HCT116 (cell line): Measurements from ENCODE around the gene TMEM185B. TPM values are rescaled to one million over a fixed set of nuclear protein-coding genes. Genes with fewer than 3 reads are reported as not detected.

Source experiments
- ATAC-seq: fragments of 200-7000 bp; cut with Tn5 transposase; 2 replicates; pipeline ENCODE4 v1.9.1; 2020; ENCODE audit warnings: mild to moderate bottlenecking, moderate library complexity
- BruUV-seq: library from RNA; stranded (reverse); fragments of 400-500 nt; replicated peaks from 2 replicates; lab custom pipeline; 2021; lab: Mats Ljungman, UMichigan
- CTCF ChIA-PET: fragments of 300-600 bp; sonication (Branson Sonifier 250); formaldehyde crosslinking; loops from one replicate; lab custom pipeline; 2021; ENCODE audit warnings: antibody characterized with exemption; lab: Charles Lee
- POLR2A ChIA-PET: fragments of 300-600, 350-600 bp; sonication (Branson Sonifier 250); formaldehyde crosslinking; loops from one replicate; lab custom pipeline; 2021; ENCODE audit warnings: antibody characterized with exemption; lab: Charles Lee
- RAD21 ChIA-PET, 2 experiments: fragments of 300-600 bp; sonication (Branson Sonifier 250); formaldehyde crosslinking; loops; one replicate each; lab custom pipeline; 2023; ENCODE audit warnings: low total read pairs in 2 of 2; ENCODE audit not compliant: uncharacterized antibody in 2 of 2, unreplicated experiment in 2 of 2, low non-redundant PET in 1 of 2; lab: Charles Lee
- DNase-seq: peaks from one replicate; pipeline ENCODE4 v3.0.0-alpha.2; 2010; ENCODE audit warnings: low read depth, low spot score
- H2AFZ ChIP-seq: fragments of 200-600 bp; shearing (Covaris generic), sonication (generic); 2 replicates; pipeline ENCODE4 v1.6.1; 2017; ENCODE audit warnings: low read depth, mixed run types, mixed read lengths, antibody characterized with exemption, low read length; ENCODE audit not compliant: poor library complexity, severe bottlenecking
- H3K27ac ChIP-seq: 2 replicates; pipeline ENCODE4 v1.5.1; 2012; ENCODE audit warnings: low read depth, low read length
- H3K27me3 ChIP-seq: fragments of 200-600 bp; sonication (generic); 2 replicates; pipeline ENCODE4 v1.6.1; 2016; ENCODE audit warnings: mixed run types, low read length, mixed read lengths; ENCODE audit not compliant: insufficient read depth
- H3K36me3 ChIP-seq, 2 experiments: fragments of 200-500 bp in 1 of 2; fragments of 200-600 bp in 1 of 2; sonication (Bioruptor generic) in 1 of 2; sonication (generic) in 1 of 2; 2 replicates each; pipeline versions ENCODE4 v1.5.1 to v1.6.1; 2014 to 2016; ENCODE audit warnings: low read length in 2 of 2, inconsistent platforms in 1 of 2, mixed read lengths in 1 of 2, mixed run types in 1 of 2; ENCODE audit not compliant: insufficient read depth in 2 of 2, control insufficient read depth in 1 of 2
- H3K4me1 ChIP-seq, 2 experiments: fragments of 200-600 bp in 1 of 2; sonication (generic) in 1 of 2; 2 replicates each; pipeline versions ENCODE4 v1.5.1 to v1.6.1; 2012 to 2017; ENCODE audit warnings: low read length in 2 of 2, inconsistent platforms in 1 of 2, mild to moderate bottlenecking in 1 of 2, mixed read lengths in 1 of 2, mixed run types in 1 of 2, moderate library complexity in 1 of 2; ENCODE audit not compliant: insufficient read depth in 2 of 2, control insufficient read depth in 1 of 2
- H3K4me2 ChIP-seq: fragments of 200-600 bp; sonication (generic); 2 replicates; pipeline ENCODE4 v1.6.1; 2017; ENCODE audit warnings: mixed run types, low read length, mixed read lengths
- H3K4me3 ChIP-seq, 2 experiments: fragments of 200-600 bp in 1 of 2; sonication (generic) in 1 of 2; replicated peaks in 1 of 2; 2 replicates each; pipeline ENCODE4 v1.5.1; 2011 to 2016; ENCODE audit warnings: low read length in 2 of 2, control low read depth in 1 of 2, low read depth in 1 of 2, mild to moderate bottlenecking in 1 of 2, mixed read lengths in 1 of 2, mixed run types in 1 of 2
- H3K79me2 ChIP-seq: fragments of 200-600 bp; sonication (generic); 2 replicates; pipeline ENCODE4 v1.6.1; 2017; ENCODE audit warnings: mild to moderate bottlenecking, mixed run types, low read length, moderate library complexity, mixed read lengths; ENCODE audit not compliant: insufficient read depth
- H3K9ac ChIP-seq: fragments of 200-600 bp; sonication (generic); 2 replicates; pipeline ENCODE4 v1.6.1; 2016; ENCODE audit warnings: low read length, mixed read lengths
- H3K9me2 ChIP-seq: fragments of 200-600 bp; sonication (generic), shearing (Covaris generic); 2 replicates; pipeline ENCODE4 v1.6.1; 2017; ENCODE audit warnings: mixed run types, mild to moderate bottlenecking, moderate library complexity; ENCODE audit not compliant: insufficient read depth
- H3K9me3 ChIP-seq, 2 experiments: fragments of 200-500 bp in 1 of 2; fragments of 200-600 bp in 1 of 2; sonication (Bioruptor generic) in 1 of 2; sonication (generic) in 1 of 2; 2 replicates each; pipeline ENCODE4 v1.6.1; 2014 to 2017; ENCODE audit warnings: low read length in 2 of 2, mixed read lengths in 2 of 2, inconsistent platforms in 1 of 2, low read depth in 1 of 2, mild to moderate bottlenecking in 1 of 2, mixed run types in 1 of 2, moderate library complexity in 1 of 2; ENCODE audit not compliant: control insufficient read depth in 1 of 2, insufficient read depth in 1 of 2
- H4K20me1 ChIP-seq: fragments of 200-600 bp; sonication (generic), shearing (Covaris generic); 2 replicates; pipeline ENCODE4 v1.6.1; 2017; ENCODE audit warnings: mixed run types, mild to moderate bottlenecking, moderate library complexity; ENCODE audit not compliant: insufficient read depth
- CBX3 ChIP-seq: IDR thresholded peaks from 2 replicates; pipeline ENCODE4 v1.6.1; 2012; ENCODE audit warnings: low read depth
- CEBPB ChIP-seq: IDR thresholded peaks from 2 replicates; pipeline ENCODE4 v1.6.1; 2012; ENCODE audit warnings: low read depth
- CTCF ChIP-seq, 3 experiments: fragments of 200-600 bp in 1 of 3; sonication (generic) in 1 of 3; IDR thresholded peaks in 2 of 3; conservative IDR thresholded peaks in 1 of 3; 2 replicates each; pipeline ENCODE4 v1.5.1; 2012 to 2017; ENCODE audit warnings: low read depth in 2 of 3, low read length in 2 of 3, antibody characterized with exemption in 1 of 3, borderline replicate concordance in 1 of 3, control low read depth in 1 of 3, mild to moderate bottlenecking in 1 of 3, mixed read lengths in 1 of 3, mixed run types in 1 of 3, moderate library complexity in 1 of 3; ENCODE audit not compliant: insufficient read depth in 1 of 3
- ELF1 ChIP-seq: IDR thresholded peaks from 2 replicates; pipeline ENCODE4 v1.6.1; 2012; ENCODE audit warnings: low read depth, borderline replicate concordance
- EZH2phosphoT487 ChIP-seq: fragments of 200-600 bp; IDR thresholded peaks from 2 replicates; pipeline ENCODE4 v1.6.1; 2018; ENCODE audit warnings: antibody characterized with exemption, borderline replicate concordance
- POLR2AphosphoS5 ChIP-seq: IDR thresholded peaks from 2 replicates; pipeline ENCODE4 v1.6.1; 2011; ENCODE audit warnings: mild to moderate bottlenecking, low read depth, low read length, moderate library complexity
- SIN3A ChIP-seq: IDR thresholded peaks from 2 replicates; pipeline ENCODE4 v1.6.1; 2012; ENCODE audit warnings: low read depth
- SRF ChIP-seq: IDR thresholded peaks from 2 replicates; pipeline ENCODE4 v1.6.1; 2012; ENCODE audit warnings: low read depth
- TCF7L2 ChIP-seq: IDR thresholded peaks from 2 replicates; pipeline ENCODE4 v1.7.0; 2011; ENCODE audit warnings: borderline replicate concordance, inconsistent platforms; ENCODE audit not compliant: insufficient read depth, insufficient read length; ENCODE audit errors: extremely low read depth
- ZBTB33 ChIP-seq: IDR thresholded peaks from 2 replicates; pipeline ENCODE4 v1.6.1; 2011; ENCODE audit warnings: mild to moderate bottlenecking, low read length, moderate library complexity; ENCODE audit not compliant: insufficient replicate concordance; ENCODE audit errors: extremely low read depth
- ZFX ChIP-seq: fragments of 450-650 bp; IDR thresholded peaks from 2 replicates; pipeline ENCODE4 v1.6.1; 2017
- intact Hi-C: fragments of 100-400 bp; cut with micrococcal nuclease; formaldehyde crosslinking; loops from 2 replicates; pipeline ENCODE4 v1.10.0; 2022
- total RNA-seq: library from RNA; stranded (reverse); gene quantifications from one replicate; pipeline ENCODE4 v1.2.1, GENCODE V29; 2021; ENCODE audit not compliant: unreplicated experiment

TMEM185B gene
- total RNA-seq, 1 experiment from 2014 or later, result 27.1 TPM

- ATAC-seq (no peak), DNase-seq (no peak)
- CTCF ChIA-PET, result no interaction called here
- H3K4me3 ChIP-seq, result no peak overlapping the region
- no peak overlapping the region for H2AFZ ChIP-seq
- H3K27ac ChIP-seq, result no peak overlapping the region
- H4K20me1 ChIP-seq, result no peaks in the 10 kb centered on the region
- no peaks in the 10 kb centered on the region for H3K27me3 ChIP-seq
- no peaks in the 10 kb centered on the region for H3K9me3 ChIP-seq
- H3K36me3 ChIP-seq, result no peaks in the 10 kb centered on the region
- TF ChIP-seq ZFX, result no peak
- TF ChIP-seq TCF7L2, result no peak
- no peak for TF ChIP-seq EZH2phosphoT487
- TF ChIP-seq POLR2AphosphoS5, result no peak
- no TSS peak for BruUV-seq
- POLR2A ChIA-PET, result no interaction called here
- H3K4me2 ChIP-seq, result no peak overlapping the region
- H3K4me1 ChIP-seq, result peaks cover 0 to 9% of the 10 kb centered on the region in 2 experiments; a peak in 1 of 4 replicates
- RAD21 ChIA-PET, result no interaction called here
- no peaks in the 10 kb centered on the region for H3K9me2 ChIP-seq
- H3K79me2 ChIP-seq, result no peaks in the 10 kb centered on the region
- intact Hi-C loops, result no loop called here
- H3K9ac ChIP-seq, result no peak overlapping the region
These were observed 7.6 kb upstream of the TMEM185B start for GRCh38 chr2:120230515-120231471.

GRCh38 chr2:120229341-120229740 is 6.1 kb upstream of the TMEM185B start:
- CTCF ChIA-PET, result no interaction called here
- H3K36me3 ChIP-seq, result no peaks in the 10 kb centered on the region
- no peaks in the 10 kb centered on the region for H3K9me3 ChIP-seq
- no peak overlapping the region for H2AFZ ChIP-seq
- peaks cover 0 to 13% of the 10 kb centered on the region in 2 experiments; a peak in 3 of 4 replicates for H3K4me1 ChIP-seq
- H3K9me2 ChIP-seq, result no peaks in the 10 kb centered on the region
- DNase-seq, result no peak
- BruUV-seq, result no TSS peak
- no peak for TF ChIP-seq ELF1
- no peak for TF ChIP-seq CTCF (IDR thresholded peaks at IDR 0.05 in 2 of 3, conservative IDR thresholded peaks at IDR 0.05 in 1 of 3; ENCODE audit: borderline replicate concordance in 1 of 3, insufficient read depth in 1 of 3, low read depth in 2 of 3, low read length in 2 of 3)
- no peak for TF ChIP-seq ZBTB33
- no peak for TF ChIP-seq SRF
- no peak for TF ChIP-seq TCF7L2
- TF ChIP-seq SIN3A, result no peak
- no peak for TF ChIP-seq CEBPB
- TF ChIP-seq CBX3, result no peak
- TF ChIP-seq, all 23 proteins: peak for 0
- H3K4me3 ChIP-seq, result no peak overlapping the region
- intact Hi-C loops, result loop anchor here (2.0 to 5.0 kb wide), 2 partner anchors 83 to 448 kb away; no protein-coding TSS in a partner anchor
- ATAC-seq, result no peak
- no peaks in the 10 kb centered on the region for H4K20me1 ChIP-seq
- H3K79me2 ChIP-seq, result no peaks in the 10 kb centered on the region
- H3K4me2 ChIP-seq, result no peak overlapping the region
- no peaks in the 10 kb centered on the region for H3K27me3 ChIP-seq
- no peak overlapping the region for H3K9ac ChIP-seq
- POLR2A ChIA-PET, result no interaction called here
- no peak overlapping the region for H3K27ac ChIP-seq
- RAD21 ChIA-PET, result no interaction called here
